Measurements from ENCODE around the gene SLN.

Gene SLN

GRCh38 chr11:107682171-107682570 lies 29.7 kb downstream of the SLN start:
- DNase-seq = no peak

- DNase-seq = no peak
Observed at GRCh38 chr11:107679255-107680024, 32.4 kb downstream of the SLN start.

DNA sequence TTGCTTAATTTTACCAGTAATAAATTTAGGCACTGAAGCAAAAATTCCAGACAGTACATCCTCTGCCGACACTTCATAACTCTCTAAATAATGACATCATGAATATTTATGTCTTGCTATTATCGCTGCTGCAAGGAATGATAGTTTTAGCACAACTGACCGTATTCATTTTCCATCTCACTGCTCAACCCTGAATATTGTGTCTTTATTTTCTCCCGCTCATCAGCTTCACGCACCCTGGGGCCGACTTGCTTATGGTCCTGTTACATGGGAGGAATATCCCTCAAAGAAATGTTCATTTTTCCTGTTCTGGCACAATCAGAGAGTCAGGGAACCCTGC lies 33.3 kb downstream of the SLN start:
- no peak for DNase-seq

GRCh38 chr11:107677924-107678631 lies 33.8 kb downstream of the SLN start:
- no peak for DNase-seq

DNA sequence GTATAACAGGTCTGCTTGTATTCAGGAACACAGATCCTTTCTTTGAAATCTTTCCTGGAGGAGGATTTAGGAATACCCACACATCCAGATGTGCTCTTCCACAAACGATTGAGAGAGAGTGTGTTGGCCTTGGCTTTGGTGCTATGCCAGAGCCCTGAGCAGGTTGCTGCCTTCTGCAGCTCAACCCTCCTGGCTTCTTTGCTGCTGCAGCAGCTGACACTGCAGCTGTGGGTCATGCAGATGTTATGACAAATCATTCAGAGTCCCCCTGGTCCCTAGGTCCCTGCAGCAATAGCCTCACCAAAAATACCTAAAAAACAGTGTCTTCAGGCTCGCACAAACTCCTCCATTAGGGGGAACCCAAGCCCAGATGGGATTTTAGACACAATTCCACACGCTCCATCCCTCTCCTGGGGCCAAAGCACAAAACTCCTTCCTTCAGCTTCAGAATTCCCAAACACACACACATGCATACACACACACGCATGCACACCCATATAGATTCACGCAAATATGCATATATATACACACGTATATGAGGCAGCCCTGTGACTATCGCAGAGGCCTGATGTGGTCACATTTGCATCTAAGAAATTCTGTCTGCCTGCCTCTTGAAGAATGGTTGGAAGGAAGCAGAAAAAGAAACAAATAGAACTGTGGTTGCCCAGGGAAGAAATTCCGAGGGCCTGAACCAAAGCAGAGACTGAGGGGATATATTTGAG lies 35.4 kb downstream of the SLN start:
- no peak for DNase-seq

GRCh38 chr11:107675902-107676301 lies 36.0 kb downstream of the SLN start:
- DNase-seq = no peak

GRCh38 chr11:107669893-107670601 lies 41.8 kb downstream of the SLN start:
- DNase-seq = no peak

DNA sequence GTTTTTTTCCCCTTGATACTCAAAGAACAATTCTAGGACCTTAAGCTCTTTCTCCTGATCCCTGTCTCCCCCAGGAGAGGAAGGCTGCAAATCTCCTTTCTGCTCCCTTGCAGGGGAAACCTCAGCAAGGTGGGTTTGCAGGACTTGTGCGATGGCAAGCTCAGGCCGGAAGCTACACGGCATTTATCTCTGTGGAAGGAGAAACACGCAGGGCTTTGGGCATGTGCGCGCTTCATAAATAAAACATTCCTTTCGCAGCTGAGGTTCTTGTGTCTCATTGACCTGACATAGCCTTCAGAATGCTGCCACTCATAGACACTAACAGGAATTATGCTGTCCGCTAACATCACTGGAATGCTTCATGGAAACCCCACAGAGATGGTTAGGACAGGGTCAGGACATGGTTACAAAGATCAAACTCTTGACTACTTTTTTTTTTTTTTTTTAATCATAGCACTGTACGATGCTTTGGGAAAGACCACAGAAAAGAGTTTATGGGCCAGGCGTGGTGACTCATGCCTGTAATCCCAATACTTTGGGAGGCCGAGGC lies 42.6 kb downstream of the SLN start:
- no peak for DNase-seq

DNA sequence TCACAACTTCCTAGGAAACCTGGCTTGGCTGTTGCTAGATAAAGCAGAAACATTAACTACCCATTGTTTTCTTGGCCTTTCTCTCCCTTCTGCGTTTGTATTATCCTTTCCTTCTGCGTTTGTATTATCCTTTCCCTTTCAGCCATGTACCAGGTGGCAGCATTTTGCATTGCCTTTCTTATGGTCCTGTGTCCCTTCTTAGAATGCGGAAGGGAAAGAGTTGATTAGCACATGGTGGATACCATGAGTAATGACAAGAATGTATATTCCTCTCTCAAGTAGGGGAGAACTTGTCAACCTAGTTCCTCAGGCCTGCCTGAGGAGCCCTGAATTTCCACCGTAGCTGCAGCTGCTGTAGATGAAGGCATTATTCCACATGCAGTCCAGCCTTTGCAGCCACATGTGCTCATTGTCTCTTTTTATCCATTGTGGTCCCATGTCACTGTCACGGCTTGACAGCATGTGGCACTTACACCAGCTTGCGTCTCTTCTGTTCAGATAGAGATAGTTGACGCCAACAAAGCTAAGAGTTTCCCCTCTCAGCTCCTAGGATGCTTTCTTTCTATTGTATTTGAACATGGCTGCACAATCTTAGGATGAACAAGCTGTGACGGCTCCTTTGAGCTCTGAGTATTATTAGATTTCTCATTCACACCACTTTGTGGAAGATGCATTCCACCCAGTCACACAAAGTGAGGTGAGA lies 44.8 kb downstream of the SLN start:
- DNase-seq = no peak

GRCh38 chr11:107665018-107665417 lies 46.8 kb downstream of the SLN start:
- no peak for DNase-seq

- DNase-seq = no peak
Observed at GRCh38 chr11:107661656-107662055, 50.2 kb downstream of the SLN start.

GRCh38 chr11:107660066-107660465 lies 51.8 kb downstream of the SLN start:
- no peak for DNase-seq

GRCh38 chr11:107659310-107659709 lies 52.5 kb downstream of the SLN start:
- DNase-seq = no peak

Data from stimulated activated CD4-positive, alpha-beta T cell treated with anti-CD3 and anti-CD28 coated beads, Interleukin-1b, Interleukin-23, amount 100 ng/mL, for 48 hours (primary cell).